ENCODE measurements around the gene LRP6. TPM values are rescaled to one million over a fixed set of nuclear protein-coding genes. Genes with fewer than 3 reads are reported as not detected.

The LRP6 gene
- 15.3 to 19.9 TPM (median 18.2 TPM) in 5 replicates for total RNA-seq (2022; extraction: Qiagen RNA extraction; ENCODE audit: low read depth)

GRCh38 chr12:12266873-12267741, at the start of gene LRP6:
LRP6 (minus strand) TSS chr12:12267044; CDS start chr12:12266735, 309 bp downstream.

GRCh38 chr12:12070674-12071656, 195.9 kb downstream of the LRP6 start, which contains the start of gene BCL2L14:
BCL2L14 (plus strand) TSS chr12:12070939; CDS start chr12:12079306, 8,367 bp downstream.

Other genes with a start within 250 kb of the LRP6 start
- gene BCL2L14, start 196.1 kb downstream of the LRP6 start, total RNA-seq (2022; extraction: Qiagen RNA extraction; ENCODE audit: low read depth) = not detected in 5 replicates
- gene MANSC1, start 83.2 kb upstream of the LRP6 start, total RNA-seq (2022; extraction: Qiagen RNA extraction; ENCODE audit: low read depth) = 3.2 to 4.6 TPM (median 3.7 TPM) in 5 replicates
- 8.6 to 10.8 TPM (median 9.5 TPM) in 5 replicates for gene BORCS5, start 90.0 kb upstream of the LRP6 start, total RNA-seq (2022; extraction: Qiagen RNA extraction; ENCODE audit: low read depth)